ENCODE data around the gene ICE1. TPM values are rescaled to one million over a fixed set of nuclear protein-coding genes. Genes with fewer than 3 reads are reported as not detected.
A peak's percentile ranks its signal among the peaks of the same experiment; 100 is the strongest.

The ICE1 gene
- total RNA-seq, 2 donors from 2014 or later: 36.9 to 40.5 TPM

GRCh38 chr5:5494489-5495402 lies 72.3 kb downstream of the ICE1 start:
- H3K4me1 ChIP-seq (ENCODE audit: control insufficient read depth, insufficient read depth, low read length): no peaks in the 10 kb centered on the region
- TF ChIP-seq CTCF (conservative IDR thresholded peaks at IDR 0.05): no peak
- no peak overlapping the region for H3K27ac ChIP-seq (ENCODE audit: low read depth, low read length)
- no peaks in the 10 kb centered on the region for H3K9me3 ChIP-seq (ENCODE audit: control insufficient read depth, low read length)
- DNase-seq: peak; percentile 98
- no peaks in the 10 kb centered on the region for H3K27me3 ChIP-seq (ENCODE audit: control insufficient read depth, insufficient read depth, low read length, poor library complexity, severe bottlenecking)
- no peak overlapping the region for H3K27ac Mint-ChIP-seq
- H3K4me1 Mint-ChIP-seq: peaks cover 7% of the 10 kb centered on the region
- no peaks in the 10 kb centered on the region for H3K9me3 Mint-ChIP-seq
- H3K9ac ChIP-seq (ENCODE audit: extremely low read depth, low read length, poor library complexity, severe bottlenecking): no peak overlapping the region
- peaks cover 8% of the 10 kb centered on the region for H3K36me3 ChIP-seq (ENCODE audit: control insufficient read depth, insufficient read depth, low read length)
- H3K27me3 Mint-ChIP-seq (ENCODE audit: insufficient read depth): peaks cover 21% of the 10 kb centered on the region
- peaks cover under 1% of the 10 kb centered on the region for H3K36me3 Mint-ChIP-seq (ENCODE audit: low read depth)
- no peak overlapping the region for H3K4me3 ChIP-seq (ENCODE audit: low read length)
- 68% methylated on average over 19 to 62 of the region's 62 CpGs for WGBS, 2 experiments (ENCODE audit: insufficient coverage in 1 of 2, insufficient read length in 1 of 2)
- H3K4me3 Mint-ChIP-seq: no peak overlapping the region

DNA sequence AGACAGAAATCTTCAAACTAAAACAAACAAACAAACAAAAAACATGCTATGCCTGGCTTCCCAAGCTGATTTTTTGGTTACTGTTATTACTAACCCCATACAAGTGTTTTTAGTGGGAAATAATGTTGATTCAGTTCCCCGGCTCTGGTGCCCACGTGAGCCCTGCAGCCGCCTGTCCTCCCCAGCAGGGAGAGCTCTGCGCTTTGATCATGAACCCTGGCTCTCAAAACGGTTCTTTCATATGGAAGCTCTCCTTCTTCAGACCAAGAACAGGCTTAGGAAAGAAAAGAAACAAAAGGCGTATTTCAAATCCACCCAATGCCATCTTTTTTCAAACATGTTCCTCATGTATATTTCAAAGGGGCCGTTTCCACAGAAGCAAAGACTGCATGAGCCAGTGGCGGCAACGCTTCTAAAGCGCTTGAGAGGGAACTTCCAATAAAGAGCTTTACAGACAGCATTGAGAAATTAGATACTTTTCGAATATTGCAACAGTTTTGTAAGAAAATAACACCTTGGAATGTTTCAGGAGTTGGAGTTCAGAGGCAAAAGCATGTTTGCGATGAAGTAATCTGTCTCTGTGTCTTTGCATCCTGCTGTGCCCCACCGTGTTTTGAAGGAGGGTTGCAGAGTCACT lies 74.8 kb downstream of the ICE1 start:
- H3K27me3 ChIP-seq (ENCODE audit: control insufficient read depth, insufficient read depth, low read length, poor library complexity, severe bottlenecking): no peaks in the 10 kb centered on the region
- no peak overlapping the region for H3K4me3 ChIP-seq (ENCODE audit: low read length)
- no peak overlapping the region for H3K27ac ChIP-seq (ENCODE audit: low read depth, low read length)
- Mint-ChIP-seq H3K36me3 (ENCODE audit: low read depth) (no peaks in the 10 kb centered on the region), H3K4me1 (peaks cover 7% of the 10 kb centered on the region), H3K4me3 (no peak overlapping the region), H3K27ac (no peak overlapping the region), H3K27me3 (ENCODE audit: insufficient read depth) (peaks cover 21% of the 10 kb centered on the region), H3K9me3 (no peaks in the 10 kb centered on the region)
- 43 to 55% methylated on average over 8 to 13 of the region's 13 CpGs for WGBS, 2 experiments (ENCODE audit: insufficient coverage in 1 of 2, insufficient read length in 1 of 2)
- H3K9ac ChIP-seq (ENCODE audit: extremely low read depth, low read length, poor library complexity, severe bottlenecking): no peak overlapping the region
- H3K4me1 ChIP-seq (ENCODE audit: control insufficient read depth, insufficient read depth, low read length): no peaks in the 10 kb centered on the region
- TF ChIP-seq CTCF (conservative IDR thresholded peaks at IDR 0.05): peak; percentile 91
- H3K9me3 ChIP-seq (ENCODE audit: control insufficient read depth, low read length): no peaks in the 10 kb centered on the region
- no peaks in the 10 kb centered on the region for H3K36me3 ChIP-seq (ENCODE audit: control insufficient read depth, insufficient read depth, low read length)
- peak; percentile 81 for DNase-seq

DNA sequence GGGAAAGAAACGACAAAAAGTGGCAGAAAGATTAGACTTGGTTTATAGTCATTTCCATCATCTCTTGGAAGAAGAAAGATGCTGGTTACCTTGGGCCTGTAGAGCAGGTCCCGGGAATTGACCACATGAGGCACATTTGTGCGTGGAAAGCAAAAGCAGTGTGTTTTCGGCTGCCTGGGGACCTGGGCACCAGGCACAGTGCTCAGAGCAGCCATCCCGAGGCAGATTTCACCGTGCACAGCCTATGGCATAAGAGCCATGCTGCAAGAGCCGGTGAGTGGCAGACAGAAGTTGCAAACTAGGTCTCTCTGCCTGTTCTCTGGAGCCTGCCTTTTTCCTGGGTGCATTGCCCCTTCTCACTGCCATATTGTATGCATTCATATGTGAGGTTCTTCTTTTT lies 77.0 kb downstream of the ICE1 start:
- peaks cover 9% of the 10 kb centered on the region for H3K9me3 ChIP-seq (ENCODE audit: control insufficient read depth, low read length)
- no peaks in the 10 kb centered on the region for H3K4me1 ChIP-seq (ENCODE audit: control insufficient read depth, insufficient read depth, low read length)
- H3K9ac ChIP-seq (ENCODE audit: extremely low read depth, low read length, poor library complexity, severe bottlenecking): no peak overlapping the region
- no peaks in the 10 kb centered on the region for H3K9me3 Mint-ChIP-seq
- H3K27ac ChIP-seq (ENCODE audit: low read depth, low read length): no peak overlapping the region
- H3K36me3 ChIP-seq (ENCODE audit: control insufficient read depth, insufficient read depth, low read length): no peaks in the 10 kb centered on the region
- H3K4me3 Mint-ChIP-seq: no peak overlapping the region
- H3K4me1 Mint-ChIP-seq: peaks cover 6% of the 10 kb centered on the region
- TF ChIP-seq CTCF (conservative IDR thresholded peaks at IDR 0.05): no peak
- H3K27me3 Mint-ChIP-seq (ENCODE audit: insufficient read depth): peaks cover 18% of the 10 kb centered on the region
- H3K27ac Mint-ChIP-seq: no peak overlapping the region
- no peak for DNase-seq
- no peaks in the 10 kb centered on the region for H3K36me3 Mint-ChIP-seq (ENCODE audit: low read depth)
- H3K27me3 ChIP-seq (ENCODE audit: control insufficient read depth, insufficient read depth, low read length, poor library complexity, severe bottlenecking): no peaks in the 10 kb centered on the region
- H3K4me3 ChIP-seq (ENCODE audit: low read length): no peak overlapping the region
- 88 to 93% methylated on average over 6 to 7 of the region's 7 CpGs for WGBS, 2 experiments (ENCODE audit: insufficient coverage in 1 of 2, insufficient read length in 1 of 2)
